SIG-M5 (cell line): Measurements from ENCODE around the gene TSPEAR.
"Not testable (repeated sequence)": the region's sequence is repeated elsewhere in the genome, so short reads cannot be mapped to it uniquely, and the experiment has no call there.

Experiments used
- DNase-seq: peaks from one replicate; lab custom pipeline; 2025; lab: John Stamatoyannopoulos, UW

TSPEAR gene

GRCh38 chr21:44483288-44484237 is 227.8 kb downstream of the TSPEAR start:
- no peak for DNase-seq

DNA sequence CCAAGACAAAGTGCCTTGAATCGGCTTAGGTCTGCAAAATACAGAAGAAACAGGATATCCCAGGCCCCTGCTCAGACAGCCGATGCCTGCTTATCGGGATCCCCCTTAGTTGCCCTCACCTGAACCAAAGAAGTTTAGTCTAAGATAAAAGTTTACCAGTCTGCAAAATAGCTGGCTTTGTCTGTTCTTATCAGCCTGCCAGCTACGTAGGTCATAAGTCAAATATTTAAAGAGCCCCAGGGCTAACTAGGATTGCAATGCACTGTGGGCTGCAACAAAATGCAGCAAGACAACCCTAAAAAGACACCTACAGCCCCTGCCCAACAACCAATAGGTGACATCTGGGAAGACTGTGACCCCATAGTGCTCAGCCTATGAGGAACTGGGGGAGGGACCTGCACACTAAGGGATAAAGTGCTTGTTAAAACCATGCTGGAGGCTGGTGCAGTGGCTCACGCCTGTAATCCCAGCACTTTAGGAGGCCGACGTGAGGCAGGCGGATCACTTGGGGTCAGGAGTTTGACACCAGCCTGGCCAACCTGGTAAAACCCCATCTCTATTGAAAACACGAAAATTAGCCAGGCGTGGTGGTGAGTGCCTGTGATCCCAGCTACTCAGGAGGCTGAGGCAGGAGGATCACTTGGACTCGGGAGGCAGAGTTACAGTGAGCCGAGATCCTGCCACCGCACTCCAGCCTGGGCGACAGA is 228.6 kb downstream of the TSPEAR start:
- no peak for DNase-seq

GRCh38 chr21:44480200-44481053 is 230.9 kb downstream of the TSPEAR start:
- DNase-seq: no peak

DNA sequence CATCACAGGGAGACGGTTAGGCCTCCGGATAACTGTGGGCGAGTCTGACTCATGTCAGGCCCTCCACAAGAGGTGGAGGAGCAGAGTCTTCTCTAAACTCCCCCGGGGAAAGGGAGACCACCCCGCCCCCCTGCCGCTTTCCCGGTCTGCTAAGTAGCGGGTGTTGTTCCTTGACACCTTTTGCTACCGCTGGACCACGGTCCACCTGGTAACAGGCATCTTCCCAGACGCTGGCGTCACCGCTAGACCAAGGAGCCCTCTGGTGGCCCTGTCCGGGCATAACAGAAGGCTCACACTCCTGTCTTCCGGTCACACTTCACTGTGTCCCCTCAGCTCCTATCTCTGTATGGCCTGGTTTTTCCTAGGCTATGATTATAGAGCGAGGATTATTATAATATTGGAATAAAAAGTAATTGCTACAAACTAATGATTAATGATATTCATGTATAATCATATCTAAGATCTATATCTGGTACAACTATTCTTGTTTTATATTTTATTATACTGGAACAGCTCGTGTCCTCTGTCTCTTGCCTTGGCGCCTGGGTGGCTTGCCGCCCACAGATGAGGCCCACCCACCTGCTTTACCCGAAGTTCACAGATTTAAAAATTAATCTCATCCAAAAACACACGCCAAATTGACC is 231.7 kb downstream of the TSPEAR start:
- DNase-seq: not testable (repeated sequence)

GRCh38 chr21:44478801-44479167 is 232.6 kb downstream of the TSPEAR start:
- DNase-seq: no peak

DNA sequence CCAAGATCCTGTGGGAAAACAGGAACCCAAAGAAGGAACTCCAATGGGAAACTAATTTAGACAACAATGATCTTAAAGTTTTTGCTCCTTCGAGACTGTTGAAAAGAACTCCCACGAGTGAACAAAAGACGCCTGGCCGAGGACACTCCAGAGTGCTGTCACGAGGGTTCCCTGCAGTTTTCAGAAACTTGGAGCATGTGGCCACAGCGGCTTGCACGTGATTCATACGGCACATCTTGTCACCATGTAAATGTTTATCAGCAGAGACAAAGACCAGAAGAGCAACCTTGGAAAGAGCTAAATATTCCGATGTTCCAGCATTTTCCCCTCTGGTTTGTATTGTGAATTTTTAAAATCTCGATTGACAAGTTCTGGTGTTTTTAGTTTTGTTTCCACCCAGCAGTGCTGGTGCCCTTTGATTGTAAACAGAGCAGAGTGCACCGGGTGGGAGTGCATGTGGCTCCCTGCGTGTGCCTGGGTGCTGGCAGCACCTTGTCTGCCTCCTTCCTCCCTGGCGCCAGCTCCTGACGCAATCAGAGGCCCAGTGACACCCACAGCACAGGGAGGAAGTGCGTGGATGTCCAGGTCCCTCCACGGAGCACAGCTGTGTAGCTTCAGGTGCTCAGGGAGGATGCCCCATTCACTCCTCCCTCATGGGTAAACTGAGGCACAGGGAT is 233.1 kb downstream of the TSPEAR start:
- DNase-seq: no peak

- DNase-seq: no peak
Measured at GRCh38 chr21:44477712-44478111, 233.7 kb downstream of the TSPEAR start.

- no peak for DNase-seq
Measured at GRCh38 chr21:44477131-44477530, 234.2 kb downstream of the TSPEAR start.

GRCh38 chr21:44475266-44475845 is 236.0 kb downstream of the TSPEAR start:
- no peak for DNase-seq

GRCh38 chr21:44473915-44474555 is 237.3 kb downstream of the TSPEAR start:
- DNase-seq: no peak

DNA sequence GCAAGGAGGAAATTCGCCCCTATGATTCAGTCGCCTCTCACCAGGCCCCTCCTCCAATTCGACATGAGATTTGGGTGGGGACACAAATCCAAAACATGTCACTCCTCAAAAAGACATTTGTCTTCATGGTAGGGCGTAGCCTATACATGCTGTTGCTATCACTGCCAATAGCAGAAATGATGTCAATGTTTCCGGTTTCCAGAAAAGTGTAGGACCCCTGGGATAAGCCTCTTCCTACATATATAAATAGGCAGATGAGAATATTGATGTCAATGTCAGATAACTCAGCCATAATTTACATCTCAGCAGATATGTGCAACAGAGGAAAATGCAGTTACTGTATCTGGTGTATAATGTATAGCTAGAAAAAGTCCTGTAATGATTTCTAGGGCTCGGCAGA is 239.4 kb downstream of the TSPEAR start:
- DNase-seq: no peak

- DNase-seq: no peak
Measured at GRCh38 chr21:44471341-44471740, 240.0 kb downstream of the TSPEAR start.

- no peak for DNase-seq
Measured at GRCh38 chr21:44467859-44468195, 243.5 kb downstream of the TSPEAR start.

- DNase-seq: no peak
Measured at GRCh38 chr21:44466996-44467858, 244.1 kb downstream of the TSPEAR start.

GRCh38 chr21:44466351-44466954 is 244.9 kb downstream of the TSPEAR start:
- no peak for DNase-seq

- DNase-seq: no peak
Measured at GRCh38 chr21:44464351-44464750, 247.0 kb downstream of the TSPEAR start.

DNA sequence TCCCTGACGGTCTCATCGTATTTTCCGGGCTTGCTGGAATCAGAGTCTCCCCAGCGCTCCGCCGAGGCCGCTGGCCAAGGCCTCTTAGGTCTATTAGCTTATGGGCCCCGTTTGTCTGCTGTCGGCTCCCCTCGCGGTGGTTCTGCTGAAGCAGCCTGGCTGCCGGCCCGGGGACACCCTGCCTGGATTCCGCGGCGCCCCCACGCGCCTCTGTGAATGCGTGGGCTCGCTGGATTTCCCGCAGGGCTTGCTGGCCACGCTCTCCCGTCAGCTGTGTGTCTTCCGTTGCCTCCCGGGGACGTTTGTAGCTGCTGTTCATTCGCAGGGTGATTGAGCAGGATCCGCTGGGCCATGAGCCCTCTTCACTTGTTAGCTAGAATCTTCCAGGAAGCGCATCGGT is 247.6 kb downstream of the TSPEAR start:
- DNase-seq: no peak

- DNase-seq: no peak
Measured at GRCh38 chr21:44462834-44463200, 248.6 kb downstream of the TSPEAR start.
